Spleen (tissue), 13 donors: ENCODE data around the gene HNRNPK. TPM values are rescaled to one million over a fixed set of nuclear protein-coding genes. Genes with fewer than 3 reads are reported as not detected.
A peak's percentile ranks its signal among the peaks of the same experiment; 100 is the strongest.

ENCODE experiments used
- DNase-seq: peaks from one replicate; pipeline ENCODE4 v3.0.0-alpha.2; 2020
- H3K27ac ChIP-seq, 8 donors: fragments of 200-600 bp; sonication (generic) in 7 of 8; 1 replicate in 4 of 8; 2 replicates in 4 of 8; pipeline versions ENCODE4 v1.5.0 to v1.8.0; 2016 to 2021; ENCODE audit warnings: inconsistent platforms in 4 of 8, mild to moderate bottlenecking in 4 of 8, moderate library complexity in 1 of 8
- H3K27me3 ChIP-seq, 7 donors: fragments of 200-600 bp; sonication (generic) in 6 of 7; replicated peaks in 1 of 7; 1 replicate in 4 of 7; 2 replicates in 3 of 7; pipeline versions ENCODE4 v1.5.0 to v1.8.0; 2016 to 2021; ENCODE audit warnings: inconsistent platforms in 3 of 7, mild to moderate bottlenecking in 1 of 7
- H3K36me3 ChIP-seq, 6 donors: fragments of 200-600 bp; sonication (generic) in 5 of 6; 1 replicate in 4 of 6; 2 replicates in 2 of 6; pipeline versions ENCODE4 v1.5.0 to v1.8.0; 2016 to 2021; ENCODE audit warnings: inconsistent platforms in 2 of 6
- H3K4me1 ChIP-seq, 6 donors: fragments of 200-600 bp; sonication (generic) in 5 of 6; 1 replicate in 3 of 6; 2 replicates in 3 of 6; pipeline versions ENCODE4 v1.5.0 to v1.8.0; 2016 to 2021; ENCODE audit warnings: inconsistent platforms in 3 of 6
- H3K4me3 ChIP-seq, 8 donors: fragments of 200-600 bp; sonication (generic) in 7 of 8; 1 replicate in 4 of 8; 2 replicates in 4 of 8; pipeline versions ENCODE4 v1.5.0 to v1.8.0; 2016 to 2021; ENCODE audit warnings: inconsistent platforms in 4 of 8, mild to moderate bottlenecking in 4 of 8, moderate library complexity in 2 of 8
- H3K9me3 ChIP-seq, 8 donors: fragments of 200-600 bp; sonication (generic) in 7 of 8; 1 replicate in 4 of 8; 2 replicates in 4 of 8; pipeline versions ENCODE4 v1.5.0 to v1.8.0; 2016 to 2021; ENCODE audit warnings: inconsistent platforms in 4 of 8
- CTCF ChIP-seq, 11 experiments: fragments of 200-600 bp in 7 of 11; fragments of 450-650 bp in 4 of 11; sonication (generic) in 4 of 11; IDR thresholded peaks in 8 of 11; conservative IDR thresholded peaks in 3 of 11; 1 replicate in 7 of 11; 2 replicates in 4 of 11; pipeline versions ENCODE4 v1.4.0 to v1.8.0; 2016 to 2021; ENCODE audit warnings: antibody characterized with exemption in 11 of 11, inconsistent platforms in 4 of 11, mild to moderate bottlenecking in 1 of 11
- POLR2A ChIP-seq, 3 donors: fragments of 450-650 bp; IDR thresholded peaks; one replicate each; pipeline ENCODE4 v1.5.1; 2017; ENCODE audit warnings: antibody characterized with exemption in 3 of 3, mild to moderate bottlenecking in 1 of 3
- POLR2AphosphoS5 ChIP-seq, 3 donors: sonication (generic); formaldehyde crosslinking; IDR thresholded peaks; one replicate each; pipeline ENCODE4 v1.5.1; 2017; ENCODE audit warnings: antibody characterized with exemption in 3 of 3
- WGBS, 5 donors: extraction: QIAGEN DNeasy Blood & Tissue Kit in 3 of 5; methylation state at CpG; one replicate each; pipeline versions ENCODE4 v1.1.5 to v1.1.7; 2013 to 2018; 5-methylcytosine and 5-hydroxymethylcytosine counted together
- intact Hi-C: fragments of 100-400 bp; cut with DNase I; formaldehyde crosslinking; loops from one replicate; pipeline ENCODE4 v1.15.0; 2023; ENCODE audit warnings: low total_unique reads
- long read RNA-seq, 2 donors: transcript quantifications; one replicate each; lab custom pipeline, GENCODE V29; 2026
- polyA plus RNA-seq, 3 donors: library from polyadenylated mRNA; stranded (reverse); fragments of 200-250 nt; gene quantifications; one replicate each; pipeline ENCODE4 v1.2.1, GENCODE V29; 2013
- total RNA-seq, 7 donors: library from RNA; depleted of rRNA in 3 of 7; stranded (reverse); fragments of >200 nt in 3 of 7; fragmentation: NEBNext Ultra II Directional in 4 of 7; extraction: Animal tissue kit (Norgen Biotek cat#: 25700) in 4 of 7; gene quantifications; one replicate each; pipeline versions ENCODE4 v1.1.0 to v1.2.1, GENCODE V29; 2016 to 2021
- donor health status: healthy with polysubstance abuse.
- donor health status: DM: no; HTN: no; CAD: no; lungs with moderate emphysema.
- donor health status: DM: no; HTN: no; CAD: no.
- donor health status: Bipolar disorder and iron deficiency.
- donor health status: healthy.
- donor health status: DM: no; HTN: no; CAD: no.
- donor health status: DM: yes; HTN: yes; CAD: no.

The HNRNPK gene
- total RNA-seq (100 to 1,000 TPM; 464 to 543 (median 486) TPM), polyA plus RNA-seq (100 to 1,000 TPM; 245 to 313 (median 308) TPM)
- long read RNA-seq, donor 1, transcript HNRNPK-209 (5 exons, 900 nt), result minor isoform, 5 of 275 reads
- long read RNA-seq, donor 1, transcript HNRNPK-211 (2 exons, 868 nt), result major isoform, 7 of 275 reads
- long read RNA-seq, donor 1, partial matches to known transcripts, result 196 of 275 reads
- long read RNA-seq, donor 1, other reads (novel, unspliced or antisense), result 65 of 275 reads
- long read RNA-seq, donor 2, partial matches to known transcripts, result 76 of 157 reads
- long read RNA-seq, donor 2, other reads (novel, unspliced or antisense), result 78 of 157 reads

- intact Hi-C loops, result loop anchor here (10.0 kb wide), 1 partner anchor 175 kb away; no protein-coding TSS in a partner anchor
- peak within 1 kb of the TSS; percentile 97 to 100 (median 99) for H3K27ac ChIP-seq
- peak in 1 of 3 donors; percentile 12 for TF ChIP-seq POLR2A (IDR thresholded peaks at IDR 0.05)
- peak in 1 of 11 experiments; percentile 28 for TF ChIP-seq CTCF (IDR thresholded peaks at IDR 0.05 in 8 of 11, conservative IDR thresholded peaks at IDR 0.05 in 3 of 11)
- TF ChIP-seq POLR2AphosphoS5 (IDR thresholded peaks at IDR 0.05), result peak in 1 of 3 donors; percentile 93
- H3K4me1 ChIP-seq, result peaks cover 25 to 79% (median 57%) of the 10 kb centered on the region in 6 donors
- no peaks in the 10 kb centered on the region for H3K27me3 ChIP-seq
- 0 to 1% (median 0%) methylated on average over 31 to 57 of the region's 57 CpGs for WGBS, 5 donors
- no peaks in the 10 kb centered on the region for H3K9me3 ChIP-seq
- peak within 1 kb of the TSS; percentile 75 to 97 (median 91) for H3K4me3 ChIP-seq
- peak; percentile 98 for DNase-seq
- peaks cover 0 to 33% (median 24%) of the 10 kb centered on the region in 6 donors for H3K36me3 ChIP-seq
These were observed at the start of gene HNRNPK for GRCh38 chr9:83979812-83980394. TSS of gene HNRNPK (minus strand) at chr9:83980215. CDS start at chr9:83978252, 1,963 bp downstream.

- WGBS, 5 donors, result 79 to 93% (median 91%) methylated on average over 4 of the region's 4 CpGs
These were observed 47.2 kb upstream of the HNRNPK start for GRCh38 chr9:84027201-84027600.

GRCh38 chr9:84024041-84024575 is 44.1 kb upstream of the HNRNPK start:
- WGBS, 5 donors, result 67 to 99% (median 91%) methylated on average over 4 of the region's 4 CpGs
- H3K36me3 ChIP-seq, result no peaks in the 10 kb centered on the region
- DNase-seq, result no peak
- H3K27me3 ChIP-seq, result no peaks in the 10 kb centered on the region
- H3K4me1 ChIP-seq, result no peaks in the 10 kb centered on the region
- no peak overlapping the region for H3K4me3 ChIP-seq
- no peak for TF ChIP-seq CTCF (IDR thresholded peaks at IDR 0.05 in 8 of 11, conservative IDR thresholded peaks at IDR 0.05 in 3 of 11)
- intact Hi-C loops, result no loop called here
- H3K9me3 ChIP-seq, result no peaks in the 10 kb centered on the region
- no peak overlapping the region for H3K27ac ChIP-seq

More at GRCh38 chr9:84027201-84027600, 47.2 kb upstream of the HNRNPK start:
- intact Hi-C loops, result no loop called here
- no peaks in the 10 kb centered on the region for H3K27me3 ChIP-seq
- no peak overlapping the region for H3K4me3 ChIP-seq
- no peak for TF ChIP-seq POLR2AphosphoS5 (IDR thresholded peaks at IDR 0.05)
- no peak for TF ChIP-seq CTCF (IDR thresholded peaks at IDR 0.05 in 8 of 11, conservative IDR thresholded peaks at IDR 0.05 in 3 of 11)
- H3K4me1 ChIP-seq, result no peaks in the 10 kb centered on the region
- H3K36me3 ChIP-seq, result no peaks in the 10 kb centered on the region
- no peak overlapping the region for H3K27ac ChIP-seq
- DNase-seq, result no peak
- H3K9me3 ChIP-seq, result no peaks in the 10 kb centered on the region

- intact Hi-C loops, result no loop called here
- Histone ChIP-seq H3K4me1 (peaks cover 0 to 6% (median 3%) of the 10 kb centered on the region in 6 donors), H3K36me3 (no peaks in the 10 kb centered on the region), H3K27ac (no peak overlapping the region), H3K4me3 (no peak overlapping the region), H3K9me3 (no peaks in the 10 kb centered on the region), H3K27me3 (no peaks in the 10 kb centered on the region)
- 92 to 97% (median 95%) methylated on average over 2 of the region's 2 CpGs for WGBS, 5 donors
- no peak for TF ChIP-seq POLR2A (IDR thresholded peaks at IDR 0.05)
- TF ChIP-seq POLR2AphosphoS5 (IDR thresholded peaks at IDR 0.05), result no peak
- no peak for TF ChIP-seq CTCF (IDR thresholded peaks at IDR 0.05 in 8 of 11, conservative IDR thresholded peaks at IDR 0.05 in 3 of 11)
- DNase-seq, result no peak
These were observed 27.6 kb upstream of the HNRNPK start for GRCh38 chr9:84007662-84008061.
